HCT116 (cell line): Measurements from ENCODE around the gene ADNP2. TPM values are rescaled to one million over a fixed set of nuclear protein-coding genes. Genes with fewer than 3 reads are reported as not detected.

Experiments
- ATAC-seq: fragments of 200-7000 bp; cut with Tn5 transposase; 2 replicates; pipeline ENCODE4 v1.9.1; 2020; ENCODE audit warnings: mild to moderate bottlenecking, moderate library complexity
- BruUV-seq: library from RNA; stranded (reverse); fragments of 400-500 nt; replicated peaks from 2 replicates; lab custom pipeline; 2021; lab: Mats Ljungman, UMichigan
- CTCF ChIA-PET: fragments of 300-600 bp; sonication (Branson Sonifier 250); formaldehyde crosslinking; loops from one replicate; lab custom pipeline; 2021; ENCODE audit warnings: antibody characterized with exemption; lab: Charles Lee
- POLR2A ChIA-PET: fragments of 300-600, 350-600 bp; sonication (Branson Sonifier 250); formaldehyde crosslinking; loops from one replicate; lab custom pipeline; 2021; ENCODE audit warnings: antibody characterized with exemption; lab: Charles Lee
- RAD21 ChIA-PET, 2 experiments: fragments of 300-600 bp; sonication (Branson Sonifier 250); formaldehyde crosslinking; loops; one replicate each; lab custom pipeline; 2023; ENCODE audit warnings: low total read pairs in 2 of 2; ENCODE audit not compliant: uncharacterized antibody in 2 of 2, unreplicated experiment in 2 of 2, low non-redundant PET in 1 of 2; lab: Charles Lee
- DNase-seq: peaks from one replicate; pipeline ENCODE4 v3.0.0-alpha.2; 2010; ENCODE audit warnings: low read depth, low spot score
- H2AFZ ChIP-seq: fragments of 200-600 bp; shearing (Covaris generic), sonication (generic); 2 replicates; pipeline ENCODE4 v1.6.1; 2017; ENCODE audit warnings: low read depth, mixed run types, mixed read lengths, antibody characterized with exemption, low read length; ENCODE audit not compliant: poor library complexity, severe bottlenecking
- H3K27ac ChIP-seq: 2 replicates; pipeline ENCODE4 v1.5.1; 2012; ENCODE audit warnings: low read depth, low read length
- H3K27me3 ChIP-seq: fragments of 200-600 bp; sonication (generic); 2 replicates; pipeline ENCODE4 v1.6.1; 2016; ENCODE audit warnings: mixed run types, low read length, mixed read lengths; ENCODE audit not compliant: insufficient read depth
- H3K36me3 ChIP-seq, 2 experiments: fragments of 200-500 bp in 1 of 2; fragments of 200-600 bp in 1 of 2; sonication (Bioruptor generic) in 1 of 2; sonication (generic) in 1 of 2; 2 replicates each; pipeline versions ENCODE4 v1.5.1 to v1.6.1; 2014 to 2016; ENCODE audit warnings: low read length in 2 of 2, inconsistent platforms in 1 of 2, mixed read lengths in 1 of 2, mixed run types in 1 of 2; ENCODE audit not compliant: insufficient read depth in 2 of 2, control insufficient read depth in 1 of 2
- H3K4me1 ChIP-seq, 2 experiments: fragments of 200-600 bp in 1 of 2; sonication (generic) in 1 of 2; 2 replicates each; pipeline versions ENCODE4 v1.5.1 to v1.6.1; 2012 to 2017; ENCODE audit warnings: low read length in 2 of 2, inconsistent platforms in 1 of 2, mild to moderate bottlenecking in 1 of 2, mixed read lengths in 1 of 2, mixed run types in 1 of 2, moderate library complexity in 1 of 2; ENCODE audit not compliant: insufficient read depth in 2 of 2, control insufficient read depth in 1 of 2
- H3K4me2 ChIP-seq: fragments of 200-600 bp; sonication (generic); 2 replicates; pipeline ENCODE4 v1.6.1; 2017; ENCODE audit warnings: mixed run types, low read length, mixed read lengths
- H3K4me3 ChIP-seq, 2 experiments: fragments of 200-600 bp in 1 of 2; sonication (generic) in 1 of 2; replicated peaks in 1 of 2; 2 replicates each; pipeline ENCODE4 v1.5.1; 2011 to 2016; ENCODE audit warnings: low read length in 2 of 2, control low read depth in 1 of 2, low read depth in 1 of 2, mild to moderate bottlenecking in 1 of 2, mixed read lengths in 1 of 2, mixed run types in 1 of 2
- H3K79me2 ChIP-seq: fragments of 200-600 bp; sonication (generic); 2 replicates; pipeline ENCODE4 v1.6.1; 2017; ENCODE audit warnings: mild to moderate bottlenecking, mixed run types, low read length, moderate library complexity, mixed read lengths; ENCODE audit not compliant: insufficient read depth
- H3K9ac ChIP-seq: fragments of 200-600 bp; sonication (generic); 2 replicates; pipeline ENCODE4 v1.6.1; 2016; ENCODE audit warnings: low read length, mixed read lengths
- H3K9me2 ChIP-seq: fragments of 200-600 bp; sonication (generic), shearing (Covaris generic); 2 replicates; pipeline ENCODE4 v1.6.1; 2017; ENCODE audit warnings: mixed run types, mild to moderate bottlenecking, moderate library complexity; ENCODE audit not compliant: insufficient read depth
- H3K9me3 ChIP-seq, 2 experiments: fragments of 200-500 bp in 1 of 2; fragments of 200-600 bp in 1 of 2; sonication (Bioruptor generic) in 1 of 2; sonication (generic) in 1 of 2; 2 replicates each; pipeline ENCODE4 v1.6.1; 2014 to 2017; ENCODE audit warnings: low read length in 2 of 2, mixed read lengths in 2 of 2, inconsistent platforms in 1 of 2, low read depth in 1 of 2, mild to moderate bottlenecking in 1 of 2, mixed run types in 1 of 2, moderate library complexity in 1 of 2; ENCODE audit not compliant: control insufficient read depth in 1 of 2, insufficient read depth in 1 of 2
- H4K20me1 ChIP-seq: fragments of 200-600 bp; sonication (generic), shearing (Covaris generic); 2 replicates; pipeline ENCODE4 v1.6.1; 2017; ENCODE audit warnings: mixed run types, mild to moderate bottlenecking, moderate library complexity; ENCODE audit not compliant: insufficient read depth
- ATF3 ChIP-seq: IDR thresholded peaks from 2 replicates; pipeline ENCODE4 v1.6.1; 2012
- CEBPB ChIP-seq: IDR thresholded peaks from 2 replicates; pipeline ENCODE4 v1.6.1; 2012; ENCODE audit warnings: low read depth
- CTCF ChIP-seq, 3 experiments: fragments of 200-600 bp in 1 of 3; sonication (generic) in 1 of 3; IDR thresholded peaks in 2 of 3; conservative IDR thresholded peaks in 1 of 3; 2 replicates each; pipeline ENCODE4 v1.5.1; 2012 to 2017; ENCODE audit warnings: low read depth in 2 of 3, low read length in 2 of 3, antibody characterized with exemption in 1 of 3, borderline replicate concordance in 1 of 3, control low read depth in 1 of 3, mild to moderate bottlenecking in 1 of 3, mixed read lengths in 1 of 3, mixed run types in 1 of 3, moderate library complexity in 1 of 3; ENCODE audit not compliant: insufficient read depth in 1 of 3
- ELF1 ChIP-seq: IDR thresholded peaks from 2 replicates; pipeline ENCODE4 v1.6.1; 2012; ENCODE audit warnings: low read depth, borderline replicate concordance
- EZH2 ChIP-seq: fragments of 200-600 bp; sonication (generic); IDR thresholded peaks from 2 replicates; pipeline ENCODE4 v1.6.1; 2017; ENCODE audit warnings: antibody characterized with exemption, mixed run types
- EZH2phosphoT487 ChIP-seq: fragments of 200-600 bp; IDR thresholded peaks from 2 replicates; pipeline ENCODE4 v1.6.1; 2018; ENCODE audit warnings: antibody characterized with exemption, borderline replicate concordance
- FOSL1 ChIP-seq: IDR thresholded peaks from 2 replicates; pipeline ENCODE4 v1.6.1; 2012; ENCODE audit warnings: low read depth
- MAX ChIP-seq: IDR thresholded peaks from 2 replicates; pipeline ENCODE4 v1.6.1; 2012
- POLR2AphosphoS5 ChIP-seq: IDR thresholded peaks from 2 replicates; pipeline ENCODE4 v1.6.1; 2011; ENCODE audit warnings: mild to moderate bottlenecking, low read depth, low read length, moderate library complexity
- REST ChIP-seq: IDR thresholded peaks from 2 replicates; pipeline ENCODE4 v1.6.1; 2012; ENCODE audit warnings: low read depth
- intact Hi-C: fragments of 100-400 bp; cut with micrococcal nuclease; formaldehyde crosslinking; loops from 2 replicates; pipeline ENCODE4 v1.10.0; 2022
- total RNA-seq: library from RNA; stranded (reverse); gene quantifications from one replicate; pipeline ENCODE4 v1.2.1, GENCODE V29; 2021; ENCODE audit not compliant: unreplicated experiment

Gene ADNP2
- total RNA-seq, 1 experiment from 2014 or later: 45.4 TPM

- Histone ChIP-seq H3K36me3 (no peaks in the 10 kb centered on the region), H3K27ac (no peak overlapping the region), H3K4me2 (no peak overlapping the region), H3K4me3 (no peak overlapping the region), H3K9me3 (no peaks in the 10 kb centered on the region), H4K20me1 (no peaks in the 10 kb centered on the region), H3K9me2 (no peaks in the 10 kb centered on the region), H2AFZ (no peak overlapping the region), H3K4me1 (no peaks in the 10 kb centered on the region), H3K9ac (no peak overlapping the region), H3K79me2 (no peaks in the 10 kb centered on the region), H3K27me3 (no peaks in the 10 kb centered on the region)
- intact Hi-C loops: no loop called here
- CTCF ChIA-PET: no interaction called here
- DNase-seq (no peak), ATAC-seq (no peak)
- BruUV-seq: no TSS peak
- TF ChIP-seq FOSL1: no peak
- no peak for TF ChIP-seq EZH2
- TF ChIP-seq EZH2phosphoT487: no peak
- TF ChIP-seq CEBPB: no peak
- TF ChIP-seq MAX: no peak
- no peak for TF ChIP-seq ELF1
- TF ChIP-seq REST: no peak
- TF ChIP-seq ATF3: no peak
- no peak for TF ChIP-seq CTCF (IDR thresholded peaks at IDR 0.05 in 2 of 3, conservative IDR thresholded peaks at IDR 0.05 in 1 of 3; ENCODE audit: borderline replicate concordance in 1 of 3, insufficient read depth in 1 of 3, low read depth in 2 of 3, low read length in 2 of 3)
- no peak for TF ChIP-seq POLR2AphosphoS5
- POLR2A ChIA-PET: no interaction called here
- RAD21 ChIA-PET: no interaction called here
Measured at GRCh38 chr18:80179857-80180558, 70.9 kb downstream of the ADNP2 start.
